Activated T-cell treated with anti-CD3 and anti-CD28 coated beads for 4 hours (primary cell): ENCODE data around the gene AGRP.

ENCODE experiments used
- DNase-seq: peaks from one replicate; pipeline ENCODE4 v3.0.0-alpha.2; 2020

Gene AGRP

DNA sequence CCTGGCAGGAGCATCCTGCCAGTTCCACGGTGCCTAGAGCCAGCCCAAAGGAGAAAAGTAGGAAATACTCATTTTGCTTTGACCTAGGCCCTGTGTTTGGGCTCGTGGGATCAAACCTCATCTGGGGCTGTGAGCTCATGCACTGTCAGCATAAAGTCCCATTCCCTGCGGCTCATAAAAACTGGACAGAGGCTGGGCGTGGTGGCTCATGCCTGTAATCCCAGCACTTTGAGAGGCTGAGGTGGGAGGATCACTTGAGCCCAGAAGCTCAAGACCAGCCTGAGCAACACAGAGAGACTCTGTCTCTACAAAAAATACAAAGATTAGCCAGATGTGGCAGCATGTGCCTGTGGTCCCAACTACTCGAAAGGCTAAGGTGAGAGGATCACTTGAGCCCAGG lies 20.3 kb downstream of the AGRP start:
- no peak for DNase-seq

DNA sequence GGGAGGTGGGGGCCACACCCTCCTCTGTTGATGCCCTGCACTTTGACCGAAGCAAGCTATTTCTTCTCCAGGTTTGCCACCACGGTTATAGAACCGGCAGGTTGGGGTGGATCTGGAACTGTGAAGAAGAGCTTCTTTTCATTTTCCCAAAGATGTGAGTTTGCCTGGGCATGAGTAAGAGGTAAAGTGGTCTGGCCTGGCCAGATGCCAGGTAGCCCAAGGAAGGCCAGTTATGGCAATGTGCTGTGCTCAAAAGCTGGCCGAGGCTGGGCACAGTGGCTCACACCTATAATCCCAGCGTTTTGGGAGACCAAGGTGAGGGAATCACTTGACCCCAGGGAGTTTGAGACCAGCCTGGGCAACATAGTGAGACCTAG lies 21.1 kb downstream of the AGRP start:
- DNase-seq, result no peak

DNA sequence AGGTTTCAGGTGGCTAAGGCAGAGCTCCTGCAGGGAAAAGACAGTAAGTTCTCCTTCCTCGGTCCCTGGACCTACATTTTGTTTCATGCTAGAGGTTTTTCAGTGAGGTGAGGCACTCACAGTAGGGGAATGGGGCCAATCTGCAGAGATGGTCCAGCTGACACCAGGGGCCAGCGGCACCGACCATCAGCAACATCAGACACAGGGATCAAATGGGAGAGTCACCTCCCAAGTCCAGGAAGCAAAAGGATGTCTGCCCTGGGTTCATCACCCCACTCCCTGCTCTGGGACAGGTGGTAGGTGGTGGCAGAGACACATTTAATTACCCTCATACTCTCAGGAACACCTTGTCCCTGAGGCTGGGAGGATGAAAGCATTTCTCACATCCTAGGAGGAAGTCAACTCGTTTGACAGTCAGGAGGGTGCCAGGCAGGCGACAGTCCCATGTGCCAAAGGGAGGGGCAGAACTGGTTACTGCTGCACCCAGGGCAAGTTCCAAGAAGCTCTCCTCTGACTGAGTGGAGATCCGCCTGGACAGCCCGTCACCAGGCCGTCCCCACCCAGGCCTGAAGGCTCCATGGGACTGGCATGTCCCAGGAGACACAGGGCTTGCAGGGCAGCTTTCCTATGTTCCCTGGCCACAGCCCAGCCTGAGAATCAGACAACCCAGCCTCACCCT lies 21.6 kb downstream of the AGRP start:
- DNase-seq, result no peak

DNA sequence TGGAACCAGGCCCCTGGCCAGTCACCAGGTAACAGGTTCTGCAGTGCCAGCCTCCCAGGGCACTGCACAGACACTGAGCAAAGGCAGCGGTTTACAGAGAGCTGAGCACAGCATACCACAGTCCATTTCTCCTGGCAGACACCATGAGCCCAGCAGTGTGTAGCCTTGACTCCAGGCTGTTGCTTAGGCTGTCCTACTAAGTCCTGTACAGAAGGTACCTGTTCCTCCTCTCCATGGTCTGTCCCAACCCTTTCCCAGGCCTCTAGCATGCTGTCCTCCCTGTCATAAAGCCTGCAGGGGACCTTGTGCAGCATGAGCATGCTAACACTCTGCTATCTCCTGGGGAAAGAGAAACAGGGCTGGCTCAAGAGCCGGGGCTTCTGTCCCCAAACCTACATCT lies 22.4 kb downstream of the AGRP start:
- no peak for DNase-seq

DNA sequence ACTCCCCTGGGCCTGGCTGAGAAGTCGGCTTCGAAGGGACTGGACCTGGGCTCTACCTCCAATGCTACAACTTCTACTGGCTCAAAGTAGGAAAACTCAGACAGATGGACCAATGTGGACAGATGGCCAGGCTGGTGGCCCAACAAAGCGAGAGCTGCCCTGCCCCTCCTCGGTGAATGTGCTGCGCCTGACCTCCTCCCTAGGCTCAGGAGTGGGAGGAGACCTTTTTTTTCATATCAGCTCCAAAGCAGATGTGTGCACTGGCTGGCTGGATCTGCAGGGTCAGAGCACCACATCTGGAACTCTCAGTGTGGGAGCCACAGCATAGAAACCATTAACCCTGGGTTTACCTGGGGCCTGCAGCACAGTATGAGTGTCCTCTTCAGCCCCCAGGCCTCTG lies 23.2 kb downstream of the AGRP start:
- DNase-seq, result no peak

DNA sequence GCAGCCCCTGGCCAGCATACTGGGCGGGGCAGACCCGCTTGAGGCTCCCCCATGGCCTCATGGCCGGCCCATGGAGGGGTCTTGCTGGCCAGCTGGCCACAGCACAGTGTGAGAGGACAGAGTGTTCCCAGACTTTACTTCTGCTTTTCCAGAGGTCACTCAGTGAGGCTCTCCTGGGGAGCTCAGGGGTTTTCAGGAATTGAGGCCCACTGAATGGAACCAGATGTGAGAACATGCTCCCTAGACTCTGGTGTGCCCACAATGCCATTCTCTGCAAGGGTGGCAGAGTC lies 23.5 kb downstream of the AGRP start:
- DNase-seq, result no peak

DNA sequence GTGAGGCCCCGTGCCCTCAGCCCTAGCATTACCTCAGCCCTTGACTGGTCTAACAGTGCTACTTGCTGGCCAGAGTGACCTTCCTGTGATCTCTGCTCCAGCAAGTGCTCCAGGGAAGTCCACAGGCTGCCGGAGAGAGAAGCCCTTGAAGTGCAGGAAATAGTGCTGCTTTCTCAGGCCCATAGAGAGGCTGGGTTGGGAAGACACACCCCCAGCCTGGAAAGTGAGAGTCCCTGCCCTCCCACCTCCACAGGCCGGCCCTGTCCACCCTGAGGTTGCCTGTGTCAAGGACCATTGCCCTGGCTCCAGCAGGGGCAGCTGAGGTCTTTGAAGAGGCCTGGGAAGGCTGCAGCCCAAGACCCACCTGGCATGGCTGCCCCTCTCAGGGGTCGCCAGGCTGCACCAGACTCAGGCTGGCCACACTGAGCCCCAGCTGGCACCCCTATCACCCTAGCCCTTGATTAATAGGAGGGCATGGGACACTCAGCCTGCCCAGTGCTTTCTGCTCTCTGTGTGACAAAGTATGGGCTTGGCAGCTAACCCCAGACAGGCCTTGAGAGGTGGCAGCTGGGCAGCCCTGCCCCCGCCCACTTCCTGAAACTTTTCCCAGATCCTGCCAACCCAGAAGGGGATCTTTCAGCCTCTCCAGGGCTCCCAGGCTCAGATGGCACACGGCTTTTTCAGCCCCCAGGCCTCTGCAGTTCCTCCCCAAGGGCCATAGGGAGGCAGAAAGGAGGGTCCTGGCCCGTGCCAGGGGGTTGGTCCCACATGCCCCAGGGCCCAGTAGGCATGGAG lies 24.1 kb downstream of the AGRP start:
- DNase-seq, result no peak

DNA sequence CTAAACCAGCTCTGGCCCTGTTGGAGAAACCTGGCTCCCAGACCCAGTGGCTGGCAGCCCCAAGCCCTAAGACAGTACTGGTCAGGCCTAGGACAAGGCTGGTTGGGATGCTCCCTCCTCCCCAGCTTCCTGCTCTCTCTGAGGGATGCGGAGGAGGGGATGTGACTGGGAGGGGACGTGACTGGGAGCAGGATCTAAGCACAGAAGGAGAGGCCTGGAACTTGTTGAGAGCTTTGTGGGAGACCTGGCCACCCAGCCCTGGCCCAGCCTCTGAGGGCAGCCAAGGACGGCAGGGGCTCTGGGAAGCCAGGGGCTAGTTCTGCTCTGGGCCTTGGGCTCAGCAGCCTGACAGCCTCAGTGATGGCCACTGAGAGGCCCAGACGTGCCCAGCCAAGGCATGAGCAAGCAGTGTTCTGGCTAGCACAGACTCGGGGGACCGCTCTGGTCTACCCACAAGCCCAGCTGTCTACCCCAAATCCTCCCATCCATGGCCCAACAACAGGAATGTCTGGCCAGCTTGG lies 25.2 kb downstream of the AGRP start:
- no peak for DNase-seq

DNA sequence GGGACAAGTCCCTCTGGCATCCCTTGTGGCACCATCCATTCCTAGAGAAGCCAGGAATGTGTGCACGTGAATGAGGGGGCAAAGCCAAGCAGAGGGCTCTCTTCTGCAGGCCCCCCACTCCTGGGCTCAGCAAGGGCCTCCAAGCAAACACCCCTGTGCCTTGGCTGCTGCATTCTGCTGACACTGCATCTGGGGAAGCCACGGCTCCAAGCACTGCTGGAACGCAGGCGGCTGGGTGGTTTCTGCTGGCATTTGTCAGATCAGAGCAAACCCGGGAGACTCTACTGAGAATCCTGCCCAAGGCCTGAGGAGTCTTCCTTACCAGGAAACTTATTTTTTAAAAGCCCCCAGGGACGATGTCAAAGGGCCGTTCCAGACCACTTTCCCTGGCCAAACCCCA lies 25.7 kb downstream of the AGRP start:
- DNase-seq, result no peak

DNA sequence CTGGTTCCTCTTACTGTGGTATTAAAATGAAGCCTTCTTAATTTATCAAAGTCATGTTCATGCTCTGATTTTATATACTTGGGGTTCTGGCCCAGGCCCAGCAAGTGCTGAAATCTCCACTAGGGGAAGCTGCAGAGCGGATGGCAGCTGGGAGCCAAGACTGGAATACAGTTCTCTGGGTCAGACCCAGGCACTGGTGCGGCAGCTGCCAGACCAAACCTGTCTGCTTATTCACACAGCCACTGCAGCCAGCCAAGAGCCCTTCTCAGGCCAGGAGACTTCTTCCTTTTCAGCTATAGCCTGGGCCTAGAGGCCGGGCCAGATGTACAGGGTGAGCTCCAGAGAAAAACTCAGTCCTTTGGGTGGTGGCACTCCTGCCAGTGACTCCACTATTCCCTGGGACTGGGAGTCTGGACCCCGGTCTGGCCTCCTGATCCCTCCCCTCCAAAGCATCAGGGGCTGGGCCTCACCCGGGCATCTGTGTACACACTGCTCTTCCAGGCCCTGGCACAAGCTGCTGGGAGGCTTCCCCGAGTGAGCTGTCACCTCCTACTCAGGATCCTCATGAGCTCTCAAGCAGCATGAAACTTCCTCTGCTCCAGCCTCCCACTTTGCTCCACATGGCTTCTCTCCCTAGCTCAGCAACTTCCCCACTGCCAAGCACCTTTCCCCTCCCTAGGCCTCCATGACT lies 26.8 kb downstream of the AGRP start:
- DNase-seq, result no peak

DNA sequence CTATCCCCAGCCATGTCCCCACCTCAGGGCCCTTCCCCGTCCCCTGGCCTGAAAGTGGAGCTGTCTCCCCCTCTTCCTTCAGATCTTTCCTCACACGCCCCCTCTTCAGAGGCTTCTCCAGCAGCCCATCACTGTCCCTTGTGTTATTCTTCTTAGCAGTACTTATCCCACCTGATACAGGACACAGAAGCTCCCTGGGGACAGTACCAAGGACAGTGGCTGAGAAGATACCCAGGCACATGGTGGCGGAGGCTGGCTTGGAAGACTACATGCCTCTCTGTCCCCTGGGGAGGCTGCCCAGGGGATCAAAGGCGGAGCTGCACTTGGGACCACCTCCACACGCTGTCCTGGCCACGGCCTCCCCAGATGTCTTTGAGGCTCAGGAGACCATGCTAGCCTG lies 28.5 kb downstream of the AGRP start:
- DNase-seq, result no peak

DNA sequence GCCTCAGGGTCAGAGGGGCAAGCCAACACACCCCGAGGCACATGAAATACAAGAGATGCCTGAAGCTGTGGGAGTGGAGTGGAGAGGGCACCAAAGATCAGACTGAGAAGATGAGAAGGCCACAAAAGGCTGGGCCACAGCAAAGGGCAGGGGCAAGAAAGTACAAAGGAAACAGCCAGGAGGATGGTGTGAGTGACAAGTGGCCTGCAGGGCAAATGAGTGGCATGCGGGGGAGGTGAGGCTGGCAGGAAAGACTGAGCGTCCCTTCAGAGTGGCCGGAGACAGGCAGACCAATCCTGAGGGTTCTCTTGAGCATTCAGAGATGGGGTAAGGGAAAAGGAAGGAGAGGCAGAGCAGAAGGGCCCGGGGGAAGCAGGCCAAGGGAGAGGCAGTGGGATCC lies 29.2 kb downstream of the AGRP start:
- DNase-seq, result no peak

DNA sequence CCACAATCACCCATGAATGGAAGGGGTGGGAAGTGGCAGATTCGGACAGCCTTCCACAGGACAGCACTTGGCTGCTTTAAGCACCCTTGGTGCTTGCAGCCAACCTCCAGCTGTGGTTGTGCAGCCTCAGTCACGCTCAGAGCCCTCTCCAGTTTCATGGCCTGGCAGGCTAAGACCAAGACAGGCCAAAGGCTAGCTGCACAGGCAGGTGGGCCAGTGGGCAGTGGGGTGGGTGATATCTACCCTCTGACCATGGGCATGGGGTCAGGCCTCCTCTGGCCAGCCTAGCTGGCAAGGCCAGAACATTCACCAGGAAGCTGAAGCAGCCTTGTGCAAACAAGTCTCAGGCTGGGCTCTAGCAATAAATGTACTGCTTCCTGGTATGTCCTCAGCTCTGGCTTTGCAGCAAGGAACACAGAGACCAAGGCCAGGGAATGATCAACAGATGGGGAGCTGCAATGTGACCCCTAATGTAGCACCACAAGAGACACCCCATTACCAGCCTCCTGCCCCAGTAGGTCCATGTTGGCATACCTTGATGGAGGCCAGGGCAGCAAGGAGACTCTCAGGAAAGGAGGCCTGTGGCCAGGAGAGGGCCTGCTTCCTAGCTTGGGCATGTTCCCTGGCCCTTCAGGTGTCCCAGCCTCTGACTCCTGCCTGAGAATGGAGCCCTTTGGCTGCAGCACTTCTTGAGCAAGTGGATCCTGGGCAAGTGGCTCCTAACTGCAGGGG lies 31.5 kb downstream of the AGRP start:
- DNase-seq, result no peak

DNA sequence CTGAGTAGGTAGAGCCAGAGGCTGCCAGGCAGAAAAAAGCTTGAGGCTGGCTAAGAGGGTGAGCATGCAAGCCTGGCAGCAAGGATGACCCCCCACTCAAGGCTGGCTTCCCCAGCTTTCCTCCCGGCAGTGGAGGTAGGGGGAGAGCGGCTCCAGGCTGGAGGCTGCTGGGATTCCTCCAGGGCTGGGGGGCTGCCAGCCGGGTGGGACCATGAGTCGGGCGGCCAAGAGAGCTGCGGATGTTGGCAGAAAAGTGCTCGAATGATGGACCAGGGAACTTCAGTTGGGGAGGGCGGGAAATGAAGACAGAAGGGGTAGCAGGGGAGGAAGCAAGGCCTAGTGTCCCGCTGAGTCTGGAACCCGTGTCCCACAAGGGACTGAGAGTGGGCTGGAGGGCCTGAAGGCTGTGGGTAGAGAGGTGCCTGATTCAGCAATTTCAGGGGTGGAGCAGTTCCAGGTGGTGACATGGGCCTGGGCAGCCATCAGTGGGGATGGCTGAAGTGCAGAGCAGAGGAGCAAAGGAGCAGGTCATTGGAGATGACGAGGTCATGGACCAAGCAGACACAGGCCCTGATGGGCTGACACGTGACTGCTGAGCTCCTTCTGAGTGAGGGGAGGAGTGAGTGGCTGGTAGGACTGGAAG lies 32.2 kb downstream of the AGRP start:
- DNase-seq, result no peak

DNA sequence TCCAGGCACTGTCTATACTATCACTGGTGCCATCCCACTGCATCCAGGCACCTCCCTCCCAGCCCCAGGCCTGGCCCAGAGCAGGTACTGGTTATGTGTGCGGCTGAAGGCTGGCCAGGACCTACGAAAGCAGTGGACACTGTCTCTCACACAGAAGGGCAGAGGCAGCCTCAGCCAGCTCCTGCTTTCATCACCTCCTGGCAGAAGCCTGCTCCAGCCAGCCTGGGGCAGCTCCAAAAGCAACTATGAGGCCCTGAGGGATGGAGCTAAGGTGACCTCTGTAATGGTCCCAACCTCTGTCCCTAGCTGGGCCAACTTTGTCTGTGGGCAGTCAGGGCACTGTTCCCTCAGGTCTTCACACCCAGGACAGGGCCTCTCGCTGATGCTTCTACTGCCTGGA lies 33.6 kb downstream of the AGRP start:
- no peak for DNase-seq

DNA sequence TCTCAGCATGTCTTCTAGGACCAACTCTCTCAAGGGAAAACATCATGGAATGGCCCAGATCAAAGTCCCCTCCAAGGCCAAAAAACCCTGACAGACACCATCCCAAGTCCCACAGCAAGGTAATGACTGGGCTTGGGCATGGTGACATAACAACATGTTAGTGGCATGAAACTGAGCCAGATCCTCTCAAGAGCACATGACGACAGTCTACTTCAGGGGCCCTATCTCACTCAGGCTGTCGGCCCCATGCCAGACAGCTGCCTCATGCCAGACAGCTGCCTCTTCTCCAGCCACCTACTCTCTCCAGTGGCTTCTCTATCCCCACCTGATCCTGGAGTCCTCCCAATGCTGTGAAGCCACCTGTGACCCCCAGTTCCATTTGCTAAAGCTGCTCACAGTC lies 34.0 kb downstream of the AGRP start:
- no peak for DNase-seq

DNA sequence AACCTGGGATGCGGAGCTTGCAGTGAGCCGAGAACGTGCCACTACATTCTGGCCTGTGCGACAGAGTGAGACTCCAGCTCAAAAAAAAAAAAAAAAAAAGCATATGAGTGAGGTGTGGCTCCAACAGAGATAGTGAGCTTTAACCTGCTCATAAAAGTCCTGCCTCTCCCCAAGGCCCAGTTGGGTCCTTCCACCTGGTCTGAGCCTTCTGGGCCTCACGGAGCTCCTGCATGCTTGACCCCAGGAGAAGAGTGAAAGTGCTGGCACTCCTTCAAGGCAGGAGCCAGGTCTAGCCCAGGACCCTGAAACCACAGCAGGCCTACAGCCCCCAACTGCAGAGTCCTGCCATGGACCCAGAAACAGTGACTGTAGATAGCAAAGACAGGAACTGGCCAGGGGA lies 34.8 kb downstream of the AGRP start:
- DNase-seq, result no peak

DNA sequence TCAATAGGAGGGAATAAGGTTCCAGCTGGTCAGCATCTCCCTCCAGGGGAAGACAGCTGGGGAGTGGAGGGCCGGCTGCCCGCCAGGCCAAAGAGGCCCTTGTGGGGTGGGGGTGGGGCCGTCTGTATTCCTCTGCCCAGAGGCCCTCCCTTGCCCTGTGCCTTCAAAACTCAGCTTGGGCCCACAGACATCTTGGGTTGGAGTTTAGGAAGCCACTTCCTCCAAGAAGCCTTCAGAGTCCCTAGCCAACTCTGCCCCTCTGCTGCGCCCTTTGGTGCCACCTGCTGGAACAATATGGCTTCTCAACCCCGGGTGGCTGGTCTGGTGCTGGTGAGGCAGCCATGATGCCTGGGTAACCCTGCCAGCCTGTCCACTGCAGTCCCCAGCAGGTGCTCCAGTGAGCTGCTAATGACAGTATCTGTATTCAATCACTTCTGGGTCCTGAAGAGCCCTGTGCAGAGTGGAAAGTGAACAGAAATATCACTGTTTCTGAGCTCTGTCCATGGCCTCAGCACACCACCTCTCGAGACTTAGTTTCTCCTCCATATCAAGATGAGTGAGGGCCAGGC lies 35.8 kb downstream of the AGRP start:
- peak; percentile 48 for DNase-seq

DNA sequence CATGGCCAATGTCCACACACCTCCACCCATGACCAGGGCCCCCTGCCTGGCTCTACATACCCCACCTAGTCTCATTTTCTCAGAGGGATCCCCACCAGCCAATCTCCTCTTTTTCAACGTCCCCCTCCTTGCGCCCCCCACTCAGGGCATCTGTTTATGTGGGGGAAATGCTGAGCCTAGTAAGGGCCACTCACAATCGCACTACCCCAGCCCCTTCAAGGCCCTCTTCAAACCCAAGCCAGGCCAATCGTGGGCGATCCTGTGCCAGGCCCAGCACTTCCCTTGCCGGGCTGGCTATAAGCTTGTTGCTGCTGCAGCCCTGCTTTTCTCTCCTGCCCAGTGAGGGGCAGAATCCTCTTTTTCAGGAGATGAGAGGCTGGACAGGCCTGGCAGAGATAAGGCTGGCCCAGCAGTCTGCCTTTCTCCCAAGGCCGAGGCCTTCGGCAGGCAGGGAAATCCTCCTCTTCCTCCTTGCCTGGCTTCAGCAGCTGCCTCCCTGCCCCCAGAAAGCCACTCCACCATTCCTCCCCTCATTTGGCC lies 36.3 kb downstream of the AGRP start:
- no peak for DNase-seq

DNA sequence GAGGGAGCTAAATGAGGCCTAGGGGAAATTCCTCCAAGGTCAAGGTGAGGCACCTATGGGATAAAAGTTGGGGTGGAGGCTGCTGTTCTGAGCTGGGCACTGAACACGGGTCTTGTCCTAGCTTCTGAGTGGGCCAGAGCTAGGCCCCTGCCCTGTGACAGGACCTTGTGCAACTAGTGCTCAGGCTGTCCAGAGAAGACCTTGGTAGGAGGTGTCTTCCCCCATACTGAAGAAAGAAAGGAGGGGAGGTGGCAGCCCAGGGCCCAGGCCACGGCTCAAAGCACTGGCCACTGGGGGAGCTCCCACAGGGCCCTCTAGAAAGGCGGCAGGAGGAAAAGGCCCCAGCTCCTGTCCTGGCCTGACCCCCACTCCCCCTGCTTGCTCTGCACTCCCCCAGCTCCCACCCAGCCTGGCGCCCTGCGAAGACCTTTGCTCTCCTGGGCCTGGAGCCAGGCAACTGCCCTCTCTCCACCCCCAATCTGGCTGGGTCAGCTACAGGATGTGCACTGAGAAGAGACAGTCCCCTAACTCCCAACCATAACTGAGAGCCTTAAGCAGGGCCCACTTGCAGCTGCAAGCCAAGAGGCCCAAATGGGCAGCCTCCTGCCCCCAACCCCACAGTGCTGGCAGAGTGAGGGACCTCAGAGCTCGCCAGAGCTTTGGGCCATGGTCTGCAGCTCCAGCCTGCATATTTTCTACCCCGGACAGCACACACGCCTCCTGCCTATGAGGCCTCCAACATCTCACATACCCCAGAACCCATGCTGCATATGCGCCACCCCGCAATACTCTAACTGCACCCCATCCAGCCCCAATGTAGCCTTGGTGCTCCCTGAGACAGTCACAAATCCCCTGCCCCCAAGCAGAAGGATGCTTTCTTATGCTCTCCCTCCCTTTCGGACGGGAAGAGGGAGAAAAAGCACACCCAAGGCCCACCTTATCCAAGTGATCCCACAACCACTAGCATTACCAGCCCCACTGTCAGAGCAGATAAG lies 37.1 kb downstream of the AGRP start:
- DNase-seq, result no peak

DNA sequence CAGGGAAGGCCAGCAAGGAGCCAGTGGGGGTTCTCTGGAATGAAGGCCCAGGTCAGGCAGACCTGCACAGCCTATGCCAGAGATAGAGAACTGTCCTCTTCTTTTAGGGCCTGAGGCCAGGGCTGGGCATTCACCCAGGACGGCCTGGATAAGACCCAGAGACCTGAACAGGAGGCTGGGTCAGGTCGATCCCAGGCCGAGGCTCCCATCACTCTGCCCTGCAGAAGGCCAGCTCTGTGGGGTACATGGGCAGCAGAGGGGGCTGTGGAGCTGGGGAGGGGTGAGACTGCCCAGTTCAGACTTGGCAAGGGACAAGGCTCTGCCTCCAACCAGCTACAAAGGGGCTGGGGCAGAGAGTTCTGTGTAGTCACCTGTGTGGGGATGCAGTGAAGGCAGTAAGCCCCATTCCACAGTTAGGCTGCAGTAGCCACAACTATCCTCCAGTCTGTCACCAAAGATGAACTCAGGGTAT lies 37.9 kb downstream of the AGRP start:
- DNase-seq, result no peak
